Lower leg skin (tissue), 4 donors: ENCODE measurements around the gene TRIM7. TPM values are rescaled to one million over a fixed set of nuclear protein-coding genes. Genes with fewer than 3 reads are reported as not detected.

Experiments
- DNase-seq, 2 donors: peaks; one replicate each; pipeline ENCODE4 v3.0.0-alpha.2; 2019; ENCODE audit warnings: low spot score in 2 of 2
- H3K4me3 ChIP-seq: fragments of 200-600 bp; sonication (generic); 2 replicates; pipeline ENCODE4 v1.5.1; 2017; ENCODE audit warnings: mild to moderate bottlenecking, low read depth; ENCODE audit not compliant: poor library complexity, severe bottlenecking
- POLR2A ChIP-seq, 2 donors: fragments of 450-650 bp; IDR thresholded peaks; one replicate each; pipeline ENCODE4 v1.6.1; 2016 to 2017; ENCODE audit warnings: antibody characterized with exemption in 2 of 2, mild to moderate bottlenecking in 1 of 2, moderate library complexity in 1 of 2
- WGBS, 2 donors: methylation state at CpG; one replicate each; pipeline ENCODE4 v1.1.5; 2018; 5-methylcytosine and 5-hydroxymethylcytosine counted together
- intact Hi-C: fragments of 100-400 bp; cut with DNase I; formaldehyde crosslinking; loops from one replicate; pipeline ENCODE4 v1.15.0; 2023; ENCODE audit warnings: low total_unique reads
- total RNA-seq, 4 donors: library from RNA; depleted of rRNA; stranded (reverse); fragments of >200 nt; gene quantifications; one replicate each; pipeline ENCODE4 v1.1.0, GENCODE V29; 2016
- TF ChIP-seq, protein P1 (sequence below), 3 donors: fragments of 450-650 bp; IDR thresholded peaks; one replicate each; pipeline ENCODE4 v1.5.1; 2016; ENCODE audit warnings: antibody characterized with exemption in 3 of 3, mild to moderate bottlenecking in 3 of 3, moderate library complexity in 2 of 3

TRIM7 gene
- total RNA-seq, 4 donors from 2014 or later = 77.2 to 144 (median 89.8) TPM

DNA sequence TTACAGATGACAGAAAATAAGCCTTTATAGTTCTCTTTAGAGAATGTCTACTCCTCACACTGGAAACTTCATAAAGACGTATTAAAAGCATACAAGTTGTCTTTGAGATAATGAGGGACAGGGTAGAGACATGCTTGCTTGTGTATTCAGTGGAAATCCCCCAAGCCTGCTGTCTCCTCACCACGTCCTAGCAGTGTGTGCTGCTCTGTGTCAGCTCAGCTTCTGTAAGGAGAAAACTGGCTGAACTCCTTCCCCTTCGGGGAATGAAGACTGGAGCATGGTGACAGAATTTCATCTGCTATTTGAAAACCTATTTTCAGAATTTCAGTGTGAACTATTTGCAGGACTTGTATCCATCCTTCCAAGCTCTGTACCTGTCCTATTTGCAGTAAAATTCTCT is 48.2 kb downstream of the TRIM7 start:
- 32 to 37% methylated on average over 3 of the region's 3 CpGs for WGBS, 2 donors
- TF ChIP-seq, protein P1, sequence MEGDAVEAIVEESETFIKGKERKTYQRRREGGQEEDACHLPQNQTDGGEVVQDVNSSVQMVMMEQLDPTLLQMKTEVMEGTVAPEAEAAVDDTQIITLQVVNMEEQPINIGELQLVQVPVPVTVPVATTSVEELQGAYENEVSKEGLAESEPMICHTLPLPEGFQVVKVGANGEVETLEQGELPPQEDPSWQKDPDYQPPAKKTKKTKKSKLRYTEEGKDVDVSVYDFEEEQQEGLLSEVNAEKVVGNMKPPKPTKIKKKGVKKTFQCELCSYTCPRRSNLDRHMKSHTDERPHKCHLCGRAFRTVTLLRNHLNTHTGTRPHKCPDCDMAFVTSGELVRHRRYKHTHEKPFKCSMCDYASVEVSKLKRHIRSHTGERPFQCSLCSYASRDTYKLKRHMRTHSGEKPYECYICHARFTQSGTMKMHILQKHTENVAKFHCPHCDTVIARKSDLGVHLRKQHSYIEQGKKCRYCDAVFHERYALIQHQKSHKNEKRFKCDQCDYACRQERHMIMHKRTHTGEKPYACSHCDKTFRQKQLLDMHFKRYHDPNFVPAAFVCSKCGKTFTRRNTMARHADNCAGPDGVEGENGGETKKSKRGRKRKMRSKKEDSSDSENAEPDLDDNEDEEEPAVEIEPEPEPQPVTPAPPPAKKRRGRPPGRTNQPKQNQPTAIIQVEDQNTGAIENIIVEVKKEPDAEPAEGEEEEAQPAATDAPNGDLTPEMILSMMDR (IDR thresholded peaks at IDR 0.05) = no peak
- no peak for TF ChIP-seq POLR2A (IDR thresholded peaks at IDR 0.05)
- no peak overlapping the region for H3K4me3 ChIP-seq
- intact Hi-C loops = loop anchor here (10.0 kb wide), 1 partner anchor 292 kb away; the partner anchor contains the start of gene ZFP62
- DNase-seq = peak in 1 of 2 donors; percentile 10

DNA sequence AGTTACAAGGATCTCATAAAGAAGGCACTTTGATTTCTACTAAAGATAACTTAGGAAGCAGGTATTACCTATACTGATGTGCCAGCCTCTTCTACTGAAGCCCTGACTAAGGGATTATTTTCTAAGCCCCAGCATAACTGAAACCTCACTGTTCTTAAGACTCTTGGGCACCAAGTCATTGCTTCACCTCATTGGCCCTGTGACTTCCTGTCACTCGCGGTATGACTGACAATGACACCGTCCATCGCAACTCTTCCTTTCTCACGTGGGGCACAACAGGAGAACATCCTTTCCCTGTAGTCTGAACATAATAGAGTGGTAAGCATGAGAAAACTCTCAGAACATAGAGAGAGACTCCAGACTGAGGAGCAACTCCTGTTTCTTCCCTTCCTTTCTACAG is 51.2 kb downstream of the TRIM7 start:
- intact Hi-C loops = loop anchor here (10.0 kb wide), 1 partner anchor 289 kb away; the partner anchor contains the start of gene ZFP62
- no peak for DNase-seq
- no peak for TF ChIP-seq POLR2A (IDR thresholded peaks at IDR 0.05)
- TF ChIP-seq, protein P1 (IDR thresholded peaks at IDR 0.05) = no peak
- no peak overlapping the region for H3K4me3 ChIP-seq
- 79 to 86% methylated on average over 5 of the region's 5 CpGs for WGBS, 2 donors

DNA sequence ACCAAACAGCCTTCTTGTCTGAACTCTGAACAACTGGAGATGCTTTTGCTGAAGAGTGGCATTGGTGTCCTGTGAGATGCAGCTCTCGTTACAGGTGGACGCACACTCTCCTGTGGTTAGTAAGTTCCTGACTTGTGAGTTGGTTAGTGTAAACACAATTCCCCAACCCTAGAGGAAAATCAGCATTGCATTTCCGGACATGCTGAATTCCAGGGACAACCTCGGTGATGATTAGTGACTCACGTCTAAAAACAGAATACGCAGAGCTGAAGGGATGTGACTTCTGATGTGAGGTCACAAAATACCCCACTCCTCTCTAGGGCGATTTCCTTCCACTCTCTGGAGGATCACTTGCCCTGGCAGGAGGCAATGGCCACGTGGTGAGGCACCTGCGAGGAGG is 52.6 kb downstream of the TRIM7 start:
- no peak for DNase-seq
- H3K4me3 ChIP-seq = no peak overlapping the region
- WGBS, 2 donors = 64 to 74% methylated on average over 9 of the region's 9 CpGs
- TF ChIP-seq, protein P1 (IDR thresholded peaks at IDR 0.05) = no peak
- TF ChIP-seq POLR2A (IDR thresholded peaks at IDR 0.05) = no peak
- intact Hi-C loops = loop anchor here (10.0 kb wide), 1 partner anchor 288 kb away; the partner anchor contains the start of gene ZFP62

DNA sequence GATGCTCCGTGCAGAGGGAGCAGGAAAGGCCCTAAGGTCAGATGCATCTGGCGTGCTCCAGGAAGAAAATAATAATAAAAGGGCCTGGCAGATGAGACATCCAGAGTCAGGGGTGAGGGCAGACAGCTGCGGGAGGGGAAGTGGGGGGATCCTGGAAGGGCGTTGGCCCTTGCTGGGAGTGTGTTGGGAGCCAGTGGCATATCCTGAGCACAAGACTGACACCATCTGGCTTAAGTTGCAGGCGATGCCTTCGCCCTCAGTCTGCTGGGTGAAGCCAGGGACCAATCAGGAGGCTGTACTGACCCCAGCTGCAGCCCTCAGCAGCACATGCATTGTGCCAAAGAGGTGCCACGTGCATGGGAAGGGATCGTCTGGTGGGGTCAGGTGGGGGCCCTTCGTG is 53.9 kb downstream of the TRIM7 start:
- no peak overlapping the region for H3K4me3 ChIP-seq
- WGBS, 2 donors = 47 to 50% methylated on average over 8 to 9 of the region's 9 CpGs
- intact Hi-C loops = loop anchor here (10.0 kb wide), 1 partner anchor 286 kb away; the partner anchor contains the start of gene ZFP62
- no peak for TF ChIP-seq POLR2A (IDR thresholded peaks at IDR 0.05)
- TF ChIP-seq, protein P1 (IDR thresholded peaks at IDR 0.05) = no peak
- peak in 1 of 2 donors; percentile 70 for DNase-seq

DNA sequence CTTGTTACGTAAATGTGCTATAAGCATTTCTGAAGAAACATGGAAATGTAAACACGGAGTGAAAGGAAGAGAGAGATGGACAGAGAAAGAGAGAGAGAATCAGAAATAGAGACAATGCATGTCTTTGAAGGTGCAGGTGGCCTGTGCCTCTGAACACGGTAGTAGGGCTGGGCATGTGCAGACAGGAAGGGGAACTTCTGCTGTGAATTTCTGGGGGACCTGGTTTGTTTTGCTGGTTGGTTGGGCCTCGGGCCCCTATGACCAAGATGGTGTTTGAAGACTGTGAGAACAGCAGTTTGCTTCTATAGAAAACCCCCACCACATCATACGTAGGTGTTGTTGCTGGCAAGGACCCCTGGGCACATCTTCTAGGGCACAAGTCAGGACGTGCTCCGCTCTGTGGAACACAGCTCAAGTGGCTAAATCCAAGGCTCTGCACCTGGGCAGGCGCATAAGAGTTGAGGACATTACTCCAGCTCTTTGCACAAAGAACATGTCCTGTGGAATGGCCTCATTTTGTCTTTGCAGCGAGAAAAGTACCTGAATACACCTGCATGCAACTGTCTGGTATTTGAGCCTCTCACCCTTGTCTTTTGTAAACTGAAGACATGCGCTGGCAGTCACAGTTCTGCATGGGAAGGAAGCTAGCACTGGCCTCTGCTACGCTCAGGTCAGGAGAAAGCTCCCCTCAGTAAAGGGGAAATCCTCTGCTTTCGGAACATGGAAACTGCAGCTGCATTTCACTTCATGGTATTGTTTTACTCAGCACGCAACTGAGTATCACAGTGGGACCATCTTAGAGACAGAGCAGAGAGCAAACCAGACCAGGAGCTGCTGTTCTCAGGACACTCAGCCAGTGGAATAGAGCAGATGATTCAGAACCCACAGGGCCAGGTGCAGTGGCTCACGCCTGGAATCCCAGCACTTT is 54.9 kb downstream of the TRIM7 start:
- intact Hi-C loops = loop anchor here (10.0 kb wide), 1 partner anchor 285 kb away; the partner anchor contains the start of gene ZFP62
- TF ChIP-seq, protein P1 (IDR thresholded peaks at IDR 0.05) = no peak
- TF ChIP-seq POLR2A (IDR thresholded peaks at IDR 0.05) = no peak
- 54 to 59% methylated on average over 14 of the region's 14 CpGs for WGBS, 2 donors

More for the DNA sequence above, 54.9 kb downstream of the TRIM7 start:
- DNase-seq = peak in 1 of 2 donors; percentile 32
- H3K4me3 ChIP-seq = no peak overlapping the region
